ENCODE data around the gene KLHL15. TPM values are rescaled to one million over a fixed set of nuclear protein-coding genes. Genes with fewer than 3 reads are reported as not detected.
"Not testable (repeated sequence)": the region's sequence is repeated elsewhere in the genome, so short reads cannot be mapped to it uniquely, and the experiment has no call there.

KLHL15 gene, protein sequence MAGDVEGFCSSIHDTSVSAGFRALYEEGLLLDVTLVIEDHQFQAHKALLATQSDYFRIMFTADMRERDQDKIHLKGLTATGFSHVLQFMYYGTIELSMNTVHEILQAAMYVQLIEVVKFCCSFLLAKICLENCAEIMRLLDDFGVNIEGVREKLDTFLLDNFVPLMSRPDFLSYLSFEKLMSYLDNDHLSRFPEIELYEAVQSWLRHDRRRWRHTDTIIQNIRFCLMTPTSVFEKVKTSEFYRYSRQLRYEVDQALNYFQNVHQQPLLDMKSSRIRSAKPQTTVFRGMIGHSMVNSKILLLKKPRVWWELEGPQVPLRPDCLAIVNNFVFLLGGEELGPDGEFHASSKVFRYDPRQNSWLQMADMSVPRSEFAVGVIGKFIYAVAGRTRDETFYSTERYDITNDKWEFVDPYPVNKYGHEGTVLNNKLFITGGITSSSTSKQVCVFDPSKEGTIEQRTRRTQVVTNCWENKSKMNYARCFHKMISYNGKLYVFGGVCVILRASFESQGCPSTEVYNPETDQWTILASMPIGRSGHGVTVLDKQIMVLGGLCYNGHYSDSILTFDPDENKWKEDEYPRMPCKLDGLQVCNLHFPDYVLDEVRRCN
- 10 to 100 TPM; 11.8 to 31.6 TPM for total RNA-seq

DNA sequence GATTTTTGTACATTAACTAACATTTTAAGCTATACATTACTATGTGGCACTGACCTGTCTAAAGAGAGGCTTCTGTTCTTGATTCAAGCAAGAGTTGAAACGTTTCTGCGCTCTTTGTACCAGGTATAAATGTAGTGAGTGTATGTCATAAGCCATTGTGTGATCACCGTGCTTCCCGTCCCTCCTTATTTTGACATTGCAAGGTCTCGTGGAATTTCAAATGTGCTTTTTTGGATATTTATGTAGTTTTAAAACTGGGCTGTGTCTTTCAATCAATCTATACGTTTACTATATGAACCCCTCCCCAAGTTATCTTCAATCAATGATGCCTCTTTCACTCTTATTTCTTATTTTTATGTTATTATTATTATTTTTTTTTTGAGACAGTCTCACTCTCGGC, at the start of gene KLHL15:
Gene KLHL15, minus strand, starts transcription at position 101 of the 400 bp plus-strand sequence. CDS start 20,493 bp downstream, outside the sequence.
- peaks cover 0 to 11% of the 10 kb centered on the region in 2 donors for H3K36me3 Mint-ChIP-seq
- ATAC-seq = no peak
- no peak for DNase-seq (ENCODE audit: low spot score in 2 of 2)
- H3K9me3 Mint-ChIP-seq = no peaks in the 10 kb centered on the region
- H3K27ac Mint-ChIP-seq = peak within 1 kb of the TSS; percentile 88 to 92

DNA sequence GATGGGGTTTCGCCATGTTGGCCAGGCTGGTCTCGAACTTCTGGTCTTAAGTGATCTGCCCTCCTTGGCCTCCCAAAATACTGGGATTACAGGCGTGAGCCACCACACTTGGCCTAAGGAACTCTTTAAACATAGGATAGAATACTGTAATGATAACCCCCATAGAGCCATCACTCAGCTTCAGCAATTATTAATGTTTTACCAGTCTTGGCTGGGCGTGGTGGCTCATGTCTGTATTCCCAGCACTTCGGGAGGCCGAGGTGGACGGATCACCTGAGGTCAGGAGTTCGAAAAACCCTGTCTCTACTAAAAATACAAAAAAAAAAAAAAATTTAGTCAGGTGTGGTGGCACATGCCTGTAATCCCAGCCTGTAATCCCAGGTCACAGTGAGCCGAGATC, 42.9 kb upstream of the KLHL15 start:
- no peak for DNase-seq (ENCODE audit: low spot score in 2 of 2)
- H3K36me3 Mint-ChIP-seq = peaks cover 0 to 12% of the 10 kb centered on the region in 2 donors
- H3K9me3 Mint-ChIP-seq = no peaks in the 10 kb centered on the region
- no peak for ATAC-seq
- H3K27ac Mint-ChIP-seq = no peak overlapping the region

DNA sequence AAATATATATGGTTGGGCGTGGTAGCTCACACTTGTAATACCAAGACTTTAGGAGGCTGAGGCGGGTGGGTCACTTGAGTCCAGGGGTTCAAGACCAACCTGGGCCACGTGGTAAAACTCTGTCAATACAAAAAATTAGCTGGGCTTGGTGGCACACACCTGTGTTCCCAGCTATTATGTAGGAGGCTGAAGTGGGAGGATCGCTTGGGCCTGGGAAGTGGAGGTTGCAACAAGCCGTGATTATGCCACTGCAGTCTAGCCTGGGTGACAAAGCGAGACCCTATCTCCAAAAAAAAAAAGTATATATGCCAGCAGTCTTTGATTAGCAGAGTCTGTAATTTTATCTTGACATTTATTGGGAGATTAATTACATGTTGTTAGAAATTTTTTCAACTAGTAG, 36.5 kb upstream of the KLHL15 start:
- H3K27ac Mint-ChIP-seq = no peak overlapping the region
- no peaks in the 10 kb centered on the region for H3K9me3 Mint-ChIP-seq
- H3K36me3 Mint-ChIP-seq = peaks cover 0 to 16% of the 10 kb centered on the region in 2 donors
- DNase-seq (ENCODE audit: low spot score in 2 of 2) = no peak
- no peak for ATAC-seq

DNA sequence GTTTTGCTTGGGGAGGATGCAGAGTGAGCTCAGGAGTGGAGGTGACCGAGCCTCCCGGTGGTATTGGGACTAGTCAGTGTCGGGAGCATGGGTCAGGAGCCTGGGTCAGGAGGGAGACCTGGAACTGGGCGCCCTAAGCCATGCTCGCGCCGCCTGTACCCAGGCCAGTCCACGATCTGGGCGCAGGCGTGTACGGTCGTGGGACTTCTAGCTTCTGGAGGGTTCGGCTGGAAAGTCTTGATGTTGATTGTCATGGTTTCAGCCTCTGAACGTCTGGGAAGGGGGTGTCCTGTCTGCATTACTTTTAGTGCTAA, 28.0 kb upstream of the KLHL15 start:
- no peak overlapping the region for H3K27ac Mint-ChIP-seq
- peak; percentile 4 to 33 for ATAC-seq
- no peaks in the 10 kb centered on the region for H3K9me3 Mint-ChIP-seq
- DNase-seq (ENCODE audit: low spot score in 2 of 2) = no peak
- peaks cover 0 to 4% of the 10 kb centered on the region in 2 donors for H3K36me3 Mint-ChIP-seq

DNA sequence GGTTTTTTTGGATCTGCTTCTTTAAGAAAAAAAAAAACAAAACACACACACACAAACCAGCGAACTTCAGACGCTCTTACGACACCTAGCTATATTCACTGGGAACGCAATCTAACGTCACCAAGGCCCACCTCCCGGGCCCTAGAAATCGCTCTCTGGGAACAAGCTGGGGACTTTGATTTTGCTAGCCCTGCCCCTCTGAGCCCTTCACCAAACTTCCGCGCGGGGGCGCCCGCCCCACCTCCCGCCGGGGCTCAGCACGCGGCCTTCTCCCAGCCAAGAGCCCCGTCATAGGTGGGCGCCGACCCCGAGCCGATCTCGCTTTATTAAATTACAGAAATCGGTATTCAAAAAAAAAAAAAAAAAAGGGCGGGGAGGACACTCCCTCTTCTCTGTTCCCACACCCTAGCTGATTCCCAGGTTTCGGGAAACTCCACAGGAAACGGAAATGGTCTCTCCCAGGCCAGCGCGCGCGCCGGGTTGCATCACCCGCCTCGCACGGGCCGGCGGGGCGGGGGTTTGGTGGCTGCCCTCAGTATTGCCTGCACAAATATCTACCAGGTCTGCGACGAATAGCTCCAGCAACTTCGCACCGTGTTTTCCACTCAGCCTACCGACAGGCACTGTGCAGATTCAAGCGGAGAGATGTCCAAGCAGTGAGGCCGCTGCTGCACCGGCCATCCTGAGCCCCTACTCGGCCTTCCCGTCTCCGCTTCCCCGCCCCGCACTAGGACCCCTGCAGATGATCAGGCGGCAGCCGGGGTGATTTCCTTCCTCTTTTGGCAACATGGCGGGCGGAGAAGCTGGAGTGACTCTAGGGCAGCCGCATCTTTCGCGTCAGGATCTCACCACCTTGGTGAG, 27.4 kb upstream of the KLHL15 start, which contains the start of gene EIF2S3:
Gene EIF2S3, plus strand, starts transcription at position 775 of the 861 bp plus-strand sequence. Its CDS starts 13 bp downstream, at position 788.
- DNase-seq (ENCODE audit: low spot score in 2 of 2) (peak; percentile 79 to 84), ATAC-seq (peak; percentile 85 to 88)
- Mint-ChIP-seq H3K27ac (no peak within 1 kb of the TSS), H3K9me3 (no peaks in the 10 kb centered on the region), H3K36me3 (no peaks in the 10 kb centered on the region)

DNA sequence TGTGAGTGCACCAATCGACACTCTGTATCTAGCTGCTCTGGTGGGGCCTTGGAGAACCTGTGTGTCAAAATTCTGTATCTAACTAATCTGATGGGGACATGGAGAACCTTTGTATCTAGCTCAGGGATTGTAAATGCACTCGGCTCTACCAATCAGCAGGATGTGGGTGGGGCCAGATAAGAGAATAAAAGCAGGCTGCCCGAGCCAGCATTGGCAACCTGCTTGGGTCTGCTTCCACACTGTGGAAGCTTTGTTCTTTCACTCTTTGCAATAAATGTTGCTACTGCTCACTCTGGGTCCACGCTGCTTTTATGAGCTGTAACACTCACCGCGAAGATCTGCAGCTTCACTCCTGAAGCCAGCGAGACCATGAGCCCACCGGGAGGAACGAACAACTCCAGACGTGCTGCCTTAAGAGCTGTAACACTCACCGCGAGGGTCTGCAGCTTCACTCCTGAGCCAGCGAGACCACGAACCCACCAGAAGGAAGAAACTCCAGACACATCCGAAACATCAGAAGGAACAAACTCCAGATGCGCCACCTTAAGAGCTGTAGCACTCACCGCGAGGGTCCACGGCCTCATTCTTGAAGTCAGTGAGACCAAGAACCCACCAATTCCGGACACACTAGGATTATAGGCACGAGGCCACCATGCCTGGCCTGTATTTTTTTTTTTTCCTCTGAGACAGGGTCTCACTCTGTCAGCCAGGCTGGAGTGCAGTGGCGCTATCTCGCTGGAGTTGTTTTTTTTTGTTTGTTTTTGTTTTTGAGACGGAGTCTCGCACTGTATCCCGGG, 23.7 kb upstream of the KLHL15 start:
- not testable (repeated sequence) for H3K36me3 Mint-ChIP-seq; DNase-seq (ENCODE audit: low spot score in 2 of 2); H3K9me3 Mint-ChIP-seq; H3K27ac Mint-ChIP-seq; ATAC-seq

DNA sequence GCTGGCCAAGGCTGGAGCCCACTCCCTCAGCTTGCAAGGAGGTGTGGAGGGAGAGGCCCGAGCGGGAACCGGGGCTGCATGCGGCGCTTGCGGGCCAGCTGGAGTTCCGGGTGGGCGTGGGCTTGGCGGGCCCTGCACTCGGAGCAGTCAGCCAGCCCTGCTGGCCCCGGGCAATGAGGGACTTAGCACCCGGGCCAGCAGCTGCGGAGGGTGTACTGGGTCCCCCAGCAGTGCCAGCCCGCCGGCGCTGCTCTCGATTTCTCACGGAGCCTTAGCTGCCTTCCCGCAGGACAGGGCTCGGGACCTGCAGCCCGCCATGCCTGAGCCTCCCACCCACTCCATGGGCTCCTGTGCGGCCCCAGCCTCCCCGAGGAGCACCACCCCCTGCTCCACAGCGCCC, 22.7 kb upstream of the KLHL15 start:
- H3K36me3 Mint-ChIP-seq; DNase-seq (ENCODE audit: low spot score in 2 of 2); H3K9me3 Mint-ChIP-seq; H3K27ac Mint-ChIP-seq; ATAC-seq: not testable (repeated sequence)

DNA sequence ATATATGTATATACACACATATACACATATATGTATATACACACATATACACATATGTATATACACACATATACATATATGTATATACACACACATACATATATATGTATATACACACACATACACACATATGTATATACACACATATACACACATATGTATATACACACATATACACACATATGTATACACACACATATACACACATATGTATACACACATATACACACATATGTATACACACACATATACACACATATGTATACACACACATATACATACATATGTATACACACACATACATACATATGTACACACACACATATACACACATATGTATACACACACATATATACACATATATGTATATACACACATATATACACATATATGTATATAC, 19.1 kb upstream of the KLHL15 start:
- not testable (repeated sequence) for ATAC-seq; H3K9me3 Mint-ChIP-seq; H3K27ac Mint-ChIP-seq; H3K36me3 Mint-ChIP-seq; DNase-seq (ENCODE audit: low spot score in 2 of 2)

DNA sequence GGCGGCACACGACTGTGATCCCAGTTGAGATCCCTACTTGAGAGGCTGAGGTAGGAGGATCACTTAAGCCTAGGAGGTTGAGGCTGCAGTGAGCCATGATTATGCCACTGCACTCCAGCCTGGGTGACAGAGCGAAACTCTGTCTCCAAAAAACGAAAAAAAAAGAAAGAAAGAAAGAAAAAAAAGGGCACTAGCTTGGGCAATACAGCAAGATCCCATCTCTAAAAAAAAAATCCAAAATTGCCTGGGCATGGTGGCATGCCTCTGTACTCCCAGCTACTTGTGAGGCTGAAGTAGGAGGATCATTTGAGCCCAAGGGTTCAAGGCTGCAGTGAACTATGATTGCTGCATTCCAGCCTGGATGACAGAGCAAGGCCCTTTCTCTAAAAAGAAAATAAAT, 10.7 kb upstream of the KLHL15 start:
- DNase-seq (ENCODE audit: low spot score in 2 of 2) (no peak), ATAC-seq (no peak)
- H3K27ac Mint-ChIP-seq = no peak overlapping the region
- H3K36me3 Mint-ChIP-seq = no peaks in the 10 kb centered on the region
- H3K9me3 Mint-ChIP-seq = no peaks in the 10 kb centered on the region

DNA sequence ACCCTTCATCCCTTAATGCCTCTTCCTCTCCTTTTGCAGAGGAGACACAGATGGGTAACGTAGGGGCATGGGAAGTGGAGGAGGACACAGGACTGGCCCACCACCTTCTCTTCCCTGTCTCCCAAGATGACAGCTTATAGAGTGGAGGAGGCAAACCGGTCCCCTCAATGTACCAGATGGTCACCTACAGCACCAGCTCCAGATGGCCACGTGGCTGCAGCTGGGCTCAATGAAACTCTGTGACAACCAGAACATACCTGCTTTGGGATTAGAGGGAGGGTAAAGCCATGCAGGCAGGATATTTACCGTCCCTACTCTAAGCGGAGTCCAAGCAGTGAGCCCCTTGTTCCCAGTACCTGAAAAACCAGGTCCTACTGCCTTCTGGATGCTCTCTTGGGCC, 7.5 kb upstream of the KLHL15 start:
- no peak for DNase-seq (ENCODE audit: low spot score in 2 of 2)
- ATAC-seq = no peak
- H3K36me3 Mint-ChIP-seq = no peaks in the 10 kb centered on the region
- H3K9me3 Mint-ChIP-seq = no peaks in the 10 kb centered on the region
- H3K27ac Mint-ChIP-seq = no peak overlapping the region

DNA sequence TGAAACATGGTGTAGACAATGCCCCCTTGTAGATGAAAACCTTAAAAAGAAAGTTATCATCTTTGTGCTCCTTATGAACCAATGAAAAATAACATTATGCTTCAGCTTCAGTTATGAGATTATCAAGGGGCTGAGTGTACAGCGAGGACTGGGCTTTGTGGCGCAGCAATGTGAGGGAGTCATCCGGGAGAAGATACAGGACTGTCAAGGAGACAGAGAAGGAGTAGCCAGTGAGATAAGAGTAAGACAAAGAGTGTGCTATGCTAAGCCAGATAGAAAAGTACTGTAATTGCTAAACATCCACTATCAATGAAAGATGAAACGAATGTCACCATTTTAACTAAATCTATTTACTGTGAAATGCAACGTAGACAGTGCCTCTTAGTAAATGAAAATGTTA, 3.6 kb upstream of the KLHL15 start:
- no peak for DNase-seq (ENCODE audit: low spot score in 2 of 2)
- Mint-ChIP-seq H3K9me3 (no peaks in the 10 kb centered on the region), H3K27ac (no peak overlapping the region), H3K36me3 (no peaks in the 10 kb centered on the region)
- no peak for ATAC-seq

DNA sequence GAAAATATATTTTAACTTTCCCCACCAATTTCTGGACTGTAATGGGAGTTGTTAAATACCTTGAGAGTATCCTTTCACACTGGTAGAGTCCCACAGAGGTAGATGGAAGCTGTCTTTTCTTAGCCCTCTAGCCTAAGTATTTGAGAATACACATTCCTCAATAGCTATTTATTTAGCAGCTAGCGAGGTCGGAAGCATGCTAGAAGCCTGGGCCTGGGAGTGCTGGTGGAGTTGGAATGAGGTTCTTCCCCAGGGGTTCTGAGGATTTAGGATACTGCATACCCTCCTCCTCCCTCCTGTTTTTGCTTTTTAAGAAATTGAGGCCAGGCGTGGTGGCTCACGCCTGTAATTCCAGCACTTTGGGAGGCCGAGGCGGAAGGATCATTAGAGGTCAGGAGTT, 999 bp upstream of the KLHL15 start:
- ATAC-seq (no peak), DNase-seq (ENCODE audit: low spot score in 2 of 2) (no peak)
- Mint-ChIP-seq H3K36me3 (peaks cover 0 to 10% of the 10 kb centered on the region in 2 donors), H3K9me3 (no peaks in the 10 kb centered on the region), H3K27ac (no peak overlapping the region)

DNA sequence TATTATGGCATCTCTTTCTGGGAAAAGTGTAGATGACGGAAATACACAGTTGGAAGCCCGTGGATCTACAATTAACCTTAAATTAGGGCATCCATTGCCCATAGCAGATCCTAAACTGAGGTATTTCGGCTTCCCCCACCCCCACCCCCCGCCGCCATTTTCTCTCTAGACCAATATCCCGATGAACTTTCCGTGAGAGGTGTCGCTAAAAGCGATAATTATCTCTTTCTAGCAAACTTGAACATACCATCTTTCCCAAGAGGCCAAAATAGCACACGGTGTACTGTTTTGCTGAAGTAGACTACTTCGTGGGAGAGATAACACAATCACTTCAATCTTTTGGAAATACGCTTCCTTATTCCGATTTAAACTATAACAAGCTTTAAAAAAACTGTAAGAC, 554 bp downstream of the KLHL15 start:
- ATAC-seq (no peak), DNase-seq (ENCODE audit: low spot score in 2 of 2) (no peak)
- Mint-ChIP-seq H3K27ac (peak overlapping the region; percentile 88 to 92), H3K36me3 (peaks cover 0 to 16% of the 10 kb centered on the region in 2 donors), H3K9me3 (no peaks in the 10 kb centered on the region)

DNA sequence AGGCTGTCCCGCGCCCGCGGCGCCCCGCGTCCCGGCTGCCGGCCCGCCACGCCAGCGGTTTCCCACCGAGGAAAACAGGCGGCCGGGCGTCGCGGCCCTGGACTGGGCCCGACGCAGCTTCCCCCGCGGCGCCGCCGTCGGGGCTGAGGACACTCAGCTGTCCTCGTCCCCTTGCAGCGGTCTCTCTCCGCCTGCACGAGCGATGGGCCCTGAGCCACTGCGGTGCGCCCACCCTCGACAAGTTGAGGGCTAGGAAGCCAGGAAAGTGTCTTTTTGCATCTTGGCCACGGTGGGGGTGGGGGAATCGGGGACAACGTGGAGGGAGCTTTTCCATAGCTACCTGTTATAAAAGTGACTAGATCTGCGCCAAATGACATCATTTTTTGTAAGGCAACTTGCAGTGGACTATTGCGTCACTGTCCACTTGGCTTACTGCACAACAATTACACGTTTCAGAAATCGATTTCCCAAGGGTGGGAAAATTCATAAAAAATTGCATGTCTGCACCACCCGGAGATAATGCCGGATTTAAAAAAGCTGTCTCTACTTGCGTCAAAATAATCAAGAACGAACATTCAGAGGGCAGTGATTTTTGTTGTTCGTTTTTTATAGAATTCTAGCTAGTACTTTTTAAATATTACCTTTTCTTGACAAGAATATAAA, 1.1 kb downstream of the KLHL15 start:
- H3K27ac Mint-ChIP-seq = peak overlapping the region; percentile 88 to 92
- no peaks in the 10 kb centered on the region for H3K9me3 Mint-ChIP-seq
- ATAC-seq = peak; percentile 40 to 45
- DNase-seq (ENCODE audit: low spot score in 2 of 2) = peak in 1 of 2 donors; percentile 6
- peaks cover 0 to 17% of the 10 kb centered on the region in 2 donors for H3K36me3 Mint-ChIP-seq

DNA sequence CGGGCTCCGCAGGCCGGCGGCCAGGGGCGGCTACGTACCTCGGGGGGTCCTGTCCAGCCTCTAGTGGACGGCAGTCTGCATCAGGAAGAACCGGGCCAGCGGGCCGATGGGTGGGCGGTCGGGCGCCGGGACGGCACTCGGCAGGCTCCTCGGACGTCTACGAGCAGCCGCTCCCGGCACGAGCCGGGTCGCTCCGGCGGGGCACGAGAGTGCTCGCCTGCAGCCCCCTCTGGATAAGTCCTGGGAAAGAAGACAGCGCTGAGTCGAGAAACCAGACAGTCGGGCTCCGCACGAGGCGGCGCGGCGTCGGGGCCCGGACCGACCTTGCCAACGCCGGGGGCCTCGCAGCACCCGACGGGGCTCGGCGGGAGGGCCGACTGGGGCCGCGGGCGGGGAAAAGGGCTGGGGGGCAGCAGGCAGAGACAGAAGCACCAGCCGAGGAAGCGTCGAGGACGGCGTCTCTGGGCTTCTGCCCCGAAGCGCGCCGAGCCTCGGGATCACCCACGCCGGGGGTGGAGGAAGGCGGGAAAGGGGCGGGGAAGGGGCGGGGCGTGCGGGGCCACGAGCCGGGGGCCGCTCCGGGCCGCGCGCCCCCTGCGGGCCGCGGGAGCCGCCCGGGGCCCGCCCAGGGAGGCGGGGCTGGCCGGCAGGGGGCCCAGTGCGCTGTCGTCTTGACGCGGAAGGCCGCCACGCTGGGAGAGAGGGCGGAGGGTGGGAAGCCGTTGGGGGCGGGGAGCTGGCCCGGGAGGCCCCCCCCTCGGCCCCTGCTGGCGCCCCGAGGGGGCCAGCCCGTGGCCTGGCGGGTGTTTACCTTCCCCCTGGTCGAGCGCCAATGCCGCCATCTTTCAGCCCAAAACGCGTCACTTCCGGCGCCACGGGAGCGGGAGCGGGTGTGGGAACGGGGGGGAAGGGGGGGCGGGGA, 1.9 kb downstream of the KLHL15 start:
- ATAC-seq (peak; percentile 94 to 96), DNase-seq (ENCODE audit: low spot score in 2 of 2) (peak; percentile 75 to 85)
- Mint-ChIP-seq H3K9me3 (no peaks in the 10 kb centered on the region), H3K27ac (peak overlapping the region in 1 of 2 donors; percentile 88), H3K36me3 (peaks cover 0 to 17% of the 10 kb centered on the region in 2 donors)

Measured in activated naive CD4-positive, alpha-beta T cell treated with anti-CD3 and anti-CD28 coated beads, Interleukin-2, amount 50 U/mL, for 72 hours (primary cell).